ENCODE measurements around the gene CYP4F8.

GRCh38 chr19:15588265-15588664, 26.8 kb upstream of the CYP4F8 start:
- TF ChIP-seq EZH2 (IDR thresholded peaks at IDR 0.05) (no peak), EZH2phosphoT487 (IDR thresholded peaks at IDR 0.05) (no peak)
- TF ChIP-seq, protein P1, sequence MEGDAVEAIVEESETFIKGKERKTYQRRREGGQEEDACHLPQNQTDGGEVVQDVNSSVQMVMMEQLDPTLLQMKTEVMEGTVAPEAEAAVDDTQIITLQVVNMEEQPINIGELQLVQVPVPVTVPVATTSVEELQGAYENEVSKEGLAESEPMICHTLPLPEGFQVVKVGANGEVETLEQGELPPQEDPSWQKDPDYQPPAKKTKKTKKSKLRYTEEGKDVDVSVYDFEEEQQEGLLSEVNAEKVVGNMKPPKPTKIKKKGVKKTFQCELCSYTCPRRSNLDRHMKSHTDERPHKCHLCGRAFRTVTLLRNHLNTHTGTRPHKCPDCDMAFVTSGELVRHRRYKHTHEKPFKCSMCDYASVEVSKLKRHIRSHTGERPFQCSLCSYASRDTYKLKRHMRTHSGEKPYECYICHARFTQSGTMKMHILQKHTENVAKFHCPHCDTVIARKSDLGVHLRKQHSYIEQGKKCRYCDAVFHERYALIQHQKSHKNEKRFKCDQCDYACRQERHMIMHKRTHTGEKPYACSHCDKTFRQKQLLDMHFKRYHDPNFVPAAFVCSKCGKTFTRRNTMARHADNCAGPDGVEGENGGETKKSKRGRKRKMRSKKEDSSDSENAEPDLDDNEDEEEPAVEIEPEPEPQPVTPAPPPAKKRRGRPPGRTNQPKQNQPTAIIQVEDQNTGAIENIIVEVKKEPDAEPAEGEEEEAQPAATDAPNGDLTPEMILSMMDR (IDR thresholded peaks at IDR 0.05) = no peak

Measured in neural progenitor cell (in vitro differentiated cells).